MM.1S (cell line): ENCODE results near the gene PTPRR.

Experiments used
- DNase-seq: peaks from one replicate; pipeline ENCODE4 v3.0.0-alpha.2; 2015
- H2AFZ ChIP-seq: fragments of 300-600 bp; sonication (generic); 2 replicates; pipeline ENCODE4 v1.6.0; 2016; ENCODE audit warnings: antibody characterized with exemption, low read length
- H3F3A ChIP-seq: fragments of 300-600 bp; sonication (generic); 2 replicates; pipeline ENCODE4 v1.6.1; 2016; ENCODE audit warnings: mild to moderate bottlenecking, antibody characterized with exemption, low read length, moderate library complexity, mixed read lengths; ENCODE audit not compliant: insufficient read depth
- H3K27ac ChIP-seq: fragments of 300-600 bp; sonication (generic); 2 replicates; pipeline ENCODE4 v1.5.1; 2016; ENCODE audit warnings: mild to moderate bottlenecking, low read length
- H3K27me3 ChIP-seq: fragments of 300-600 bp; sonication (generic); replicated peaks from 2 replicates; pipeline ENCODE4 v1.6.0; 2016; ENCODE audit warnings: low read length; ENCODE audit not compliant: insufficient read depth
- H3K36me3 ChIP-seq: fragments of 300-600 bp; sonication (generic); replicated peaks from 2 replicates; pipeline ENCODE4 v1.6.1; 2016; ENCODE audit warnings: mild to moderate bottlenecking, low read length, mixed read lengths; ENCODE audit not compliant: insufficient read depth
- H3K4me1 ChIP-seq: fragments of 300-600 bp; sonication (generic); 2 replicates; pipeline ENCODE4 v1.6.1; 2016; ENCODE audit warnings: low read length, mixed read lengths
- H3K4me2 ChIP-seq: fragments of 300-600 bp; sonication (generic); 2 replicates; pipeline ENCODE4 v1.6.0; 2016; ENCODE audit warnings: low read depth, low read length
- H3K4me3 ChIP-seq: fragments of 300-600 bp; sonication (generic); 2 replicates; pipeline ENCODE4 v1.5.1; 2016; ENCODE audit warnings: low read length, mixed read lengths
- H3K79me2 ChIP-seq: fragments of 300-600 bp; sonication (generic); 2 replicates; pipeline ENCODE4 v1.6.1; 2016; ENCODE audit warnings: mixed run types, low read length, mixed read lengths
- H3K9ac ChIP-seq: fragments of 300-600 bp; sonication (generic); 2 replicates; pipeline ENCODE4 v1.6.1; 2016; ENCODE audit warnings: low read length, mixed read lengths
- H3K9me2 ChIP-seq: fragments of 300-600 bp; sonication (generic); replicated peaks from 2 replicates; pipeline ENCODE4 v1.6.1; 2016; ENCODE audit warnings: mild to moderate bottlenecking, low read length, mixed read lengths; ENCODE audit not compliant: insufficient read depth
- H3K9me3 ChIP-seq: fragments of 300-600 bp; sonication (generic); replicated peaks from 2 replicates; pipeline ENCODE4 v1.6.1; 2016; ENCODE audit warnings: mild to moderate bottlenecking, low read length, mixed read lengths; ENCODE audit not compliant: insufficient read depth
- H4K20me1 ChIP-seq: fragments of 300-600 bp; sonication (generic); 2 replicates; pipeline ENCODE4 v1.6.1; 2016; ENCODE audit warnings: mild to moderate bottlenecking, low read length, moderate library complexity, mixed read lengths; ENCODE audit not compliant: insufficient read depth
- EZH2 ChIP-seq: fragments of 300-600 bp; sonication (generic); optimal IDR thresholded peaks from 2 replicates; pipeline ENCODE3; 2017; ENCODE audit warnings: low read depth, mild to moderate bottlenecking, antibody characterized with exemption, low read length, mixed read lengths
- EZH2phosphoT487 ChIP-seq: fragments of 300-600 bp; sonication (generic); IDR thresholded peaks from 2 replicates; pipeline ENCODE4 v1.6.1; 2018; ENCODE audit warnings: antibody characterized with exemption, low read length
- TF ChIP-seq, protein P1 (sequence below): fragments of 300-600 bp; sonication (generic); IDR thresholded peaks from 2 replicates; pipeline ENCODE4 v1.5.1; 2016; ENCODE audit warnings: antibody characterized with exemption, low read length, mixed read lengths

Gene PTPRR, protein sequence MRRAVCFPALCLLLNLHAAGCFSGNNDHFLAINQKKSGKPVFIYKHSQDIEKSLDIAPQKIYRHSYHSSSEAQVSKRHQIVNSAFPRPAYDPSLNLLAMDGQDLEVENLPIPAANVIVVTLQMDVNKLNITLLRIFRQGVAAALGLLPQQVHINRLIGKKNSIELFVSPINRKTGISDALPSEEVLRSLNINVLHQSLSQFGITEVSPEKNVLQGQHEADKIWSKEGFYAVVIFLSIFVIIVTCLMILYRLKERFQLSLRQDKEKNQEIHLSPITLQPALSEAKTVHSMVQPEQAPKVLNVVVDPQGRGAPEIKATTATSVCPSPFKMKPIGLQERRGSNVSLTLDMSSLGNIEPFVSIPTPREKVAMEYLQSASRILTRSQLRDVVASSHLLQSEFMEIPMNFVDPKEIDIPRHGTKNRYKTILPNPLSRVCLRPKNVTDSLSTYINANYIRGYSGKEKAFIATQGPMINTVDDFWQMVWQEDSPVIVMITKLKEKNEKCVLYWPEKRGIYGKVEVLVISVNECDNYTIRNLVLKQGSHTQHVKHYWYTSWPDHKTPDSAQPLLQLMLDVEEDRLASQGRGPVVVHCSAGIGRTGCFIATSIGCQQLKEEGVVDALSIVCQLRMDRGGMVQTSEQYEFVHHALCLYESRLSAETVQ

DNA sequence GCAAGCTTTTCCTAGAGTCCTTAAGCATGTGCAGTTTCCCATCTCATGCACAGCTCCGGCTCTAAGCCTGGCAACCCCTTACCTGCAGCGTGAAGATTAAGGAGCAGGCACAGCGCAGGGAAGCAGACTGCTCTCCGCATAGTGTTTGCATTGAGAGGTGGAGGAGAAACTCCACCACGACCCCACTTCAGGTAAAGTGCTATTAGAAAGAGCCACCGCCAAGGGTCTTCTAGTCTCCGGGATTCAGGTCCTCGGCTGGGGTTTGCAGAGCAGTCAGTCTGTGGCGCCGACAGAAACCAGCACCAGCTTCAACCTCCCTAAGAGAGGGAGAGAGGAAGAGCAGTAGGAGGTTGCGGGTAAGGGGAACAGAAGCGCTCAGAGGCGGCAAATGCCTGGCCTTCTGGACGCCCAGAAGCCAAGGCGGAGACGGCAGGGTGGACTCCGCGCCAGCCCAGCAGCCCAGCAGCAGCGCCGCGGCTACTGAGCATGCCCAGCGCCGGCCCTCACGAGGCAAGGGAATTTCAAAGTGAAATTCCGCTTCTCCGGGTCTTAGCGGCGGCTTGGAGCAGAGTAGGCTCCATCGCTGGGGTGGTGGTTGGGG, at the start of gene PTPRR:
Gene PTPRR, minus strand, starts transcription at position 488 of the 601 bp plus-strand sequence. Its CDS starts 348 bp downstream, at position 140.
- H2AFZ ChIP-seq, result no peak within 1 kb of the TSS
- no peak within 1 kb of the TSS for H3K9ac ChIP-seq
- no peaks in the 10 kb centered on the region for H3F3A ChIP-seq
- no peak for TF ChIP-seq EZH2phosphoT487
- TF ChIP-seq, protein P1, sequence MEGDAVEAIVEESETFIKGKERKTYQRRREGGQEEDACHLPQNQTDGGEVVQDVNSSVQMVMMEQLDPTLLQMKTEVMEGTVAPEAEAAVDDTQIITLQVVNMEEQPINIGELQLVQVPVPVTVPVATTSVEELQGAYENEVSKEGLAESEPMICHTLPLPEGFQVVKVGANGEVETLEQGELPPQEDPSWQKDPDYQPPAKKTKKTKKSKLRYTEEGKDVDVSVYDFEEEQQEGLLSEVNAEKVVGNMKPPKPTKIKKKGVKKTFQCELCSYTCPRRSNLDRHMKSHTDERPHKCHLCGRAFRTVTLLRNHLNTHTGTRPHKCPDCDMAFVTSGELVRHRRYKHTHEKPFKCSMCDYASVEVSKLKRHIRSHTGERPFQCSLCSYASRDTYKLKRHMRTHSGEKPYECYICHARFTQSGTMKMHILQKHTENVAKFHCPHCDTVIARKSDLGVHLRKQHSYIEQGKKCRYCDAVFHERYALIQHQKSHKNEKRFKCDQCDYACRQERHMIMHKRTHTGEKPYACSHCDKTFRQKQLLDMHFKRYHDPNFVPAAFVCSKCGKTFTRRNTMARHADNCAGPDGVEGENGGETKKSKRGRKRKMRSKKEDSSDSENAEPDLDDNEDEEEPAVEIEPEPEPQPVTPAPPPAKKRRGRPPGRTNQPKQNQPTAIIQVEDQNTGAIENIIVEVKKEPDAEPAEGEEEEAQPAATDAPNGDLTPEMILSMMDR, result no peak
- TF ChIP-seq EZH2, result no peak
- no peaks in the 10 kb centered on the region for H3K79me2 ChIP-seq
- no peaks in the 10 kb centered on the region for H3K36me3 ChIP-seq
- H3K9me3 ChIP-seq, result no peaks in the 10 kb centered on the region
- H3K4me1 ChIP-seq, result no peaks in the 10 kb centered on the region
- no peaks in the 10 kb centered on the region for H3K27me3 ChIP-seq
- DNase-seq, result no peak
- H3K27ac ChIP-seq, result no peak within 1 kb of the TSS
- no peak within 1 kb of the TSS for H3K4me2 ChIP-seq
- H4K20me1 ChIP-seq, result no peaks in the 10 kb centered on the region
- no peaks in the 10 kb centered on the region for H3K9me2 ChIP-seq
- no peak within 1 kb of the TSS for H3K4me3 ChIP-seq

GRCh38 chr12:70966996-70967790, 46.7 kb upstream of the PTPRR start:
- no peak overlapping the region for H3K9ac ChIP-seq
- H2AFZ ChIP-seq, result no peak overlapping the region
- H3F3A ChIP-seq, result no peaks in the 10 kb centered on the region
- no peaks in the 10 kb centered on the region for H3K9me2 ChIP-seq
- H3K36me3 ChIP-seq, result no peaks in the 10 kb centered on the region
- no peaks in the 10 kb centered on the region for H3K9me3 ChIP-seq
- no peaks in the 10 kb centered on the region for H3K4me1 ChIP-seq
- no peaks in the 10 kb centered on the region for H4K20me1 ChIP-seq
- no peaks in the 10 kb centered on the region for H3K27me3 ChIP-seq
- no peak for DNase-seq
- no peak overlapping the region for H3K4me2 ChIP-seq
- H3K79me2 ChIP-seq, result no peaks in the 10 kb centered on the region
- no peak for TF ChIP-seq EZH2
- H3K4me3 ChIP-seq, result no peak overlapping the region
- H3K27ac ChIP-seq, result no peak overlapping the region

- no peak for TF ChIP-seq EZH2phosphoT487
- no peak for TF ChIP-seq EZH2
- TF ChIP-seq, protein P1, result no peak
- H3K9me3 ChIP-seq, result no peaks in the 10 kb centered on the region
- no peaks in the 10 kb centered on the region for H3F3A ChIP-seq
- H3K4me1 ChIP-seq, result no peaks in the 10 kb centered on the region
- no peak overlapping the region for H3K4me3 ChIP-seq
- H3K9ac ChIP-seq, result no peak overlapping the region
- no peak overlapping the region for H3K4me2 ChIP-seq
- H3K36me3 ChIP-seq, result no peaks in the 10 kb centered on the region
- H3K27ac ChIP-seq, result no peak overlapping the region
- H2AFZ ChIP-seq, result no peak overlapping the region
- no peaks in the 10 kb centered on the region for H3K79me2 ChIP-seq
- no peaks in the 10 kb centered on the region for H3K27me3 ChIP-seq
- no peaks in the 10 kb centered on the region for H4K20me1 ChIP-seq
- no peaks in the 10 kb centered on the region for H3K9me2 ChIP-seq
- no peak for DNase-seq
Observed at GRCh38 chr12:70966046-70966445, 45.5 kb upstream of the PTPRR start.
